GM21526 (cell line): Measurements from ENCODE around the gene PABPC4L.
"Not testable (repeated sequence)": the region's sequence is repeated elsewhere in the genome, so short reads cannot be mapped to it uniquely, and the experiment has no call there.

ENCODE experiments used
- ATAC-seq: cut with Tn5 transposase; IDR thresholded peaks from one replicate; pipeline ENCODE4 v1.9.1; 2021; ENCODE audit warnings: moderate library complexity; ENCODE audit not compliant: unreplicated experiment, low FRiP score

The PABPC4L gene

DNA sequence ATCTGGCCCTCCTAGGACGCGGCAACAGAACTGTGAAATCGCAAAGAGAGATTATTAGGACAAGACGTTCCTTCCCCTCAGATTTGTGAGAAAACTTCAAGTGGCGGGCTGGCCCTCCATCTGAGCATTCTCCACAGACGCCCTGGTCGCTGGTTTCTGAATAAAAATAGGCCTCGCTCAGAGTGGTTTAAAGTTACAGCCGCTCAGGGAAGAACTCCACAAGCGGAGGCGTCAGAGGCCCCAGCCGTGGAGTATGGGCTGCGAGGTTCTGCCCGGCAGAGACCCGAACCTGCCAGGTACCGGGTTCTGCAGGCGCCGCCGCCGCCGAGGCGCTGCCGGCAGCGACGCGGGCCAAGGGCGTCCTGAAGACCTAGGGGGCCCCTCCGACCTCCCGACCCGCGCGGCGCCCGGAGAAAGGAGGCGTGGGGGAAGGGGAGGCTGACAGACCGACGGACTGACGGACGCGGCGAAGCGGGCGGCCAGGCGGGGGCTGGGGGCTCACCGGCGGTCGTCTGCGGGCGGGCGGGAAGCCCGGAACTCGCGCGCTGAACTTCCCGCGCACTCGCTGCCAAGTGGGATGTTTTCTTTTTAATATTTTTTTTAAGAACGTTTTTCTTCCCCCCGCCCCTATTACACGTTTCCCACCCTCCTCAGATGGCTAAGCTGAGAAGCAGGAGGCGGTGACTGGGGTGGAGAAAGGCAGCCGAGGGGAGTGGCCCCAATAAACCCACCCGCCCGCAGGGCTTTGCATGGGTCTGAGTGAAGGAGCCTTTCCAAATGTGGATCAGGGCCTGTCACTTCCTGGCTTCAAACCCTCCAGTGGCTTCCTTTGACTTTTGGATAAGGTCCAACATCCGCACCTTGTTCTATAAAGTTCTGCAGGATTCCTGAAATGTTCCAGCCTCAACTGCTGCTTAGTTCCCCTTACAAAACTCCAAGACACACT lies at the start of gene PABPC4L:
PABPC4L (minus strand) TSS at position 574 of the 946 bp plus-strand sequence. CDS start 770 bp downstream, outside the sequence.
- no peak for ATAC-seq

DNA sequence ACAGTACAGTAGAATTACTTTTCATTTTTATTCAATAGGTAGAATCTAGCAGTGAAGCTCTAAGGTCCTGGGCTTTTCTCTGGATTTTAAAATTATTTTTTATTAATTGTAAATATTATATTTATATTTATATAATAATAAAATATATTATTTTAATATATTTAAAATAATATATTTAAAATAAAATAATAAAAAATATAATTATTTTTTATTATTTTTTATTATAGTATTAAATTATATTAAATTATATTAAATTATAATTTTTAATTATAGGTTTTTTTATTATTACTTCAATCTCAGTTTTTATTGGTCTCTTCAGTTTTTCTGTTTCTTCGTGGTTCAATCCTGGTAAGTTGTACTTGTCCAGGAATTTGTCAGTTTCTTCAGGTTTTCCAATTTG lies 49.7 kb upstream of the PABPC4L start:
- ATAC-seq = no peak

GRCh38 chr4:134243742-134244713 lies 42.4 kb upstream of the PABPC4L start:
- no peak for ATAC-seq

DNA sequence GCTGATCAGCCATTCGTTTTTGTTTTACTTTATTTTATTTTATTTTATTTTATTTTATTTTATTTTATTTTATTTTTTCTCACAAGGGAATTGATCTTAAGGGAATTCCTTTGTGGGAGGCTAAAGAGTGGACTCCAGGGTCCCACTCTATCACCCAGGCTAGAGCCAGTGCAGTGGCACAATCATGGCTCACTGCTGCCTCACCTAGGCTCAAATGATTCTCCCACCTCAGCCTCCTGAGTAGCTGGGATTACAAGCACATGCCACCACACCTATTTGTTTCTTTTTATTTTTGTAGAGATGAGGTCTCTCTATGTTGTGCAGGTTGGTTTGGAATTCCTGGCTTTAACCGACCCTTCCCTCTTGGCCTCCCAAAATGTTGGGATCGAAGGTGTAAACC lies 17.5 kb upstream of the PABPC4L start:
- ATAC-seq = no peak

DNA sequence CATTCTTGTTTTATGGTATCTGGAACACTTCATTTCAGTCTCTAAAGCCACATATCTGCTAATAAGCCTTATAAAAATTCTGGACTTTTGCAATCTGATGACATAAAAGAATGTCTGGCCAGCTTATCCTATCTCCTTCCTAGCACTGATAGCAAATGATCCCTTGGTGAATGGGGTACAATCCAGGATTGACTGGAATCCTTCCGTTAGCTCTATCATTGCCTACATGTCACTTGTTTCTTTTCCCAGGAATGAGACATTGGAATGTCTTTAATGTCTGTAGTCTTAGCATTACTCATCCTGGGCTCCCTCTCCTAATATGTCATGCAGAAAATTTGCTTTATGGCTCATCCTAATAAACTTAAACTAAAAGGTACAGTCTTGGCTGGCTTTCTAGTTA lies 14.8 kb upstream of the PABPC4L start:
- ATAC-seq = no peak

DNA sequence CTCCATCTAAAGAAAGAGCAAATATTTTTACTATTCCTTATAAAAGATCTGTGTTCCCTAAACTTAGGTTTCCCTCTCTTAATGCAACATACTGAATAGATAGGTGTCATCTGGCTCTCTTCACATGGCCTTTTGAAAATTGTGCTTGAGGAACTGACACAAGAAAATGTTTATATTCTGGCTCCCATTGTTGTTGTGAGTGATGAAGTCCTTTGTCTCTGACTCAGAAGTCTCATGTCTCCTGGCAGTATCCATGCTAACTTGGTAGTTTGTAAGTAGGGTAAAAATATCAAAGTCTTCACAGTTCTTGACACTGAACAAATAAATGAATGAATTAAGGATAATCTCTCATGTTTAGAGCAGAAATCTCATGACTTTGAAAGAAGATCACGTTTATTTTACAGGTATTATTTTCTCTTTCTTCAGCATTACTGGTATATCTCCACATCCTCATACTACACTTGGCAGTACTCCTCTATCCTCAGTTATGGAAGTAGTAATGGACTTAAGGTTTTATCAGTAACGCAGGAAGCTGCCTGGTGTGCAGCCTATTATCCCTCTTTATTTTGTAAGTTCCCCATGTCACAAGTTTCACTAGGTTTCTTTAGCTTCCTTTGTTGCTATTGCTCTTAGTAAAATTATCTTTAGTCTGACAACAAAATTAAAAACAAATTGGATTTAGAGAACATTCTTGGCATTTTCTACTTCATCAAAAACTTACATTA lies 14.2 kb upstream of the PABPC4L start:
- no peak for ATAC-seq

GRCh38 chr4:134207955-134208354 lies 6.4 kb upstream of the PABPC4L start:
- ATAC-seq = not testable (repeated sequence)

- ATAC-seq = no peak
Observed at GRCh38 chr4:134202166-134202956, 772 bp upstream of the PABPC4L start.

DNA sequence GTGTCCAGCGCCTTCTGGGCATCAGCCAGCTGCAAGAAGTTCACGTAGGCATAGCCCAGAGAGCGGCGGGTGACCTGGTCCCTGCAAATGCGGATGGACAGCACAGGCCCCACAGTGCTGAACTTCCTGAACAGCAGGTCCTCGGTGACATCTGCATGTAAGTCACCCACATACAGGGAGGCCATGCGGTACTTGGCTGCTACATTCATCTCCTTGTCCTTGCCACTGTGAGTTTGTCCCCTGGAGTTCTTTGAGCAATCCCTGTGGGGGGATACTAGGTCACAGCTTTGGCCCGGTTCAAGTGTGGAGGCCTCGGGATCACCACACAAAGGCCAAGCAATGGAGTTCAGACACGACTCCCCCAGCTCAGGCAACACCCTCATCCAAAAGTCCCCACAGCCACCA lies 776 bp downstream of the PABPC4L start:
- no peak for ATAC-seq

DNA sequence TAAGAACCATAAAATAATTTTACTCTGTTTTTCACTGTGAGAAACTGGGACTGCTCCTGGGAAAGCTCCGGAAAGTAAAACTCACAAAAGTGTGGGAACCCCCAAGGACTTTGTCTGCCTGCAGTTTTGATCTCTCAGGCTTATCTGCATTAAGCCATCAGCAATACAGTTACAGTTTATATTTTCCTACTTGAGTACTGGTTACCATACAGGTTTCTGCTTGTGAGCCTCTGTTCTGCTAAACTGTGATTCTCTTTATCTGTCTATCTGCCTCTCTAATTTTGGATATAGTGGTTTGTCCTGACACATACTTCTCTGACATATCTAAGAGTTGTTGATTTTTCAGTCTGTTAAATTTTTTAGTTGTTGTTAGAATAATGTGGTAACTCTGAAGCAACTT lies 11.6 kb downstream of the PABPC4L start:
- ATAC-seq = no peak

- ATAC-seq = no peak
Observed at GRCh38 chr4:134189480-134189879, 12.1 kb downstream of the PABPC4L start.

GRCh38 chr4:134178706-134179105 lies 22.9 kb downstream of the PABPC4L start:
- no peak for ATAC-seq

DNA sequence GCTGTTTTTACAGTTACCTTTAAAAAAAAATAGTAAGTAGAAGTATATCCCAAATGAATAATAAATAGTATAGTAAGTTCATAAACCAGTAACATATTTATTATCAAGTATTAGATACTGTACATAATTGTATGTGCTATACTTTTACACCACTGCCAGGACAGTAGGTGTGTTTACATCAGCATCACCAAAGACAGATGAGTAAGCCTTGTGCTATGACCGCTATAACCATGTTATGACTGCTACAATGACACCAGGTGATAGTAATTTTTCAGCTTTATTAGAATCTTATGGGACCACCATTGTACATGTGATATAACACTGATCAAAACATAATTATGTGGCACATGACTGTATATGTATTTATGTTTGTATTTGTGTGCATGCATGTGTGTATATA lies 27.3 kb downstream of the PABPC4L start:
- ATAC-seq = no peak

DNA sequence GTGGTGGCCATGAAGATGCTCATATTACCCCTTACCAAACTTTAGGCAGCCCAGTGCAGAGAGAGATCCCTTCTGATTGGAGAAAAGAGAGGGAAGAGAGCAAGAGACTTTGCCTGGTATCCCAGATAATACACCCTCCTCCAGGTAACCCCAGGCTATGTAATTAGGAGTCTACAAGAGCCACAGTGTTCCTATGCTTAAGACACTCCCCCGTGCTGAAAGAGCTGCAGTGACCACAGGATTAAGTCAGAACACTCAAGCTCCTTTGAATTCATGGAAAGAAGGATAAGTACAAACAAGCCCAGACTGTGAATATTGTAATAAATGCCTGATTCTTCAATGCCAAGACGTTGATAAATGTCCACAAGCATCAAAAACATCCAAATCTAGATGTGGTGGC lies 41.4 kb downstream of the PABPC4L start:
- no peak for ATAC-seq

GRCh38 chr4:134154097-134154496 lies 47.5 kb downstream of the PABPC4L start:
- ATAC-seq = no peak

- no peak for ATAC-seq
Observed at GRCh38 chr4:134147941-134148340, 53.6 kb downstream of the PABPC4L start.
